ENCODE results near the gene HDDC3.
"Not testable (repeated sequence)": the region's sequence is repeated elsewhere in the genome, so short reads cannot be mapped to it uniquely, and the experiment has no call there.

The HDDC3 gene

DNA sequence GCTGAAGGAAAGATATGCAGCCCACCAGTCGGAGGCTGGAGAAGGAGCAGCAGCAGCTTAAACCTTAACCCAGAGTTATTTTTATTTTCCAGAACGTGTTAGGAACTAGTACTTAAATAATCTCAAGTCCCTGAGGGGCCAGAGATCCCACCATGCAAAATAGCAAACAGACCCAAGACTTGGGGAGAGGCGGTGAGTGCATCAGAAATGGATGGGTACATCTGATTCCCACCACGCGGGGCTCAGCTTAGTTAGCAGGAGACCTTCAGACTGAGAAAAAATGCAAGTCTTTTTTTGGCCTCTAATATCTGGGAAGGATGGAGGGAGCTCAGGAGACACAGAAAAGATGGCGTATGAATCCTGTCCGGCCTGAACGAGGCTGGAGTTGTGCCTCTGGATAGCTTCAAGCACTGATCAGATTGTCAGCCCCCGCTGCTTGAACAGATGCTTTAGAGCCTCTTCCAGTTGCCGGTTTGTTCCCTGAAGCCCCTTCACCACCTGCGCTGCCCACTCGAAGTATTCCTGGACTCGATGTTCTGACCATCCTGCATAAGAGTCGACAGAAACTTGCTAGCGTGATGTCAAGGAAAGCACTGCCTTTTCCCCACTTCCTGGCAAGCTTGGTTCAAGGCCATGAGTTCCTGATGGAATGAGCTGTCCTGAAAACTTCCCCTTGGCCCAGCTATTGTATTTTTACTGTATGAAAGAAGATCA lies 1.3 kb downstream of the HDDC3 start:
- no peak for DNase-seq (ENCODE audit: low spot score)

DNA sequence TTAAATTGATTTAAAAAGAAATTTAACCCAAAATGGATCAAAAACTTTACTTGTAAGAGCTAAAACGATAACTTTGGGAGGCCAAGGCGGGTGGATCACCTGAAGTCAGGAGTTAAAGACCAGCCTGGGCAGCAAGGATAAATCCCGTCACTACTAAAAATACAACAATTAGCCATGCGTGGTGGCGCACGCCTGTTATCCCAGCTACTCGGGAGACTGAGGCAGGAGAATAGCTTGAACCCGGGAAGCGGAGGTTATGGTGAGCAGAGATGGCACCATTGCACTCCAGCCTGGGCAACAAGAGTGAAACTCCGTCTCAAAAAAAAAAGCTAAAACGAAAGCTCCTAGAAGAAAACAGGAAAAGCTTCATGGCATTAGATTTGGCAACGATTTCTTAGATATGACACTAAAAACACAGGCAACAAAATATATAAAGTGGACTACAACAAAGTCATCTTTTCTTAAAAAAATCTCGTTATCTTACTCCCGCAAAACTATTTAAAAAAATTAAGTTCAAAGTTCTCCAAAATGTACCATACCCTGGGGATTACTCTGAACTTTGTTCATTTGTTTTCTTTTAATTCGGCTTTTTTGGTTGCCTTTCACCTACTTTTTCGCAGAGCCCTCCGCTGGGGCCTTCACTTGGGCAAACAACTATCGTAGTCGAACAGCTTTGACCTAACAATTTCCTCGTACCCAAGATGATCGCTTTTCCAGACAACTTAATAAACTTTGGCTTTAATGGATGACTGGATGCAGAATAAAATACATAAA lies 2.9 kb downstream of the HDDC3 start:
- no peak for DNase-seq (ENCODE audit: low spot score)

- not testable (repeated sequence) for DNase-seq (ENCODE audit: low spot score)
Measured at GRCh38 chr15:90928106-90928505, 4.2 kb downstream of the HDDC3 start.

GRCh38 chr15:90926766-90927165 lies 5.6 kb downstream of the HDDC3 start:
- DNase-seq (ENCODE audit: low spot score), result not testable (repeated sequence)

DNA sequence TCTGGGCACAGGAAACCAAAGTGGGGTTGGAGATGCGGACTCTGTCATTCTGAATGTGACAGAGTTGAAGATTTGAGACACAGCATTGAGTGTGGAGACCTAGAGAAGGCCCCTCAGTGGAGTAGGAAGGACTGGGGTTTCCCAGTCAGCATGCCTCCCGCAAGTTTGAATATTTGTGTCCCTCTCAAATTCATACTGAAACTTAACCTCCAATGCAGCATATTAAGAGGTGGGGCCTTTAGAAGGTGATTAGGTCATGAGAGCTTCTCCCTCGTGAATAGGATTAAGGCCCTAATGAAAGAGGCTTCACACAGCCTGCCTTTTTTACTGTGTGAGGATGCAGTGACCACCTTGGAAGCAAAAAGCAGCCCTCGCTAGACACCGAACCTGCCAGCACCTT lies 8.0 kb downstream of the HDDC3 start:
- no peak for DNase-seq (ENCODE audit: low spot score)

GRCh38 chr15:90922712-90923322 lies 9.5 kb downstream of the HDDC3 start:
- DNase-seq (ENCODE audit: low spot score), result not testable (repeated sequence)

DNA sequence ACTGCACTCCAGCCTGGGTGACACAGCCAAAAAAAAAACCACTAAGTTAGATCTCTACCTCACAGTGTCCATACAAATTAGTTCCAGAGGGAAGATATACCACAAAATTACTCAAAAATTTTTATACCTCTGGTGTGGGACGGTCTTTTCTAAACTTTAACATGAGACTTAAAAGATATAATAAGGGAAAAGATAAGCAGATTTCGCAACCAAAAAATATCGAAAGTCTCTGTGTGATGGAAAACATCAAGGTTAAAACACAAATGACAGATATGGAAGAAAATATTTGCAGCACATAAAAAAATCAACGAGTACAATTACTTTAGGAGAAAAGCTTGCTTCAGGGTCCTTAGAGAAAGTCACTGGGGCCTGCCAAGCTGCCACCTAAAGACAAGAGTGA lies 10.5 kb downstream of the HDDC3 start:
- no peak for DNase-seq (ENCODE audit: low spot score)

DNA sequence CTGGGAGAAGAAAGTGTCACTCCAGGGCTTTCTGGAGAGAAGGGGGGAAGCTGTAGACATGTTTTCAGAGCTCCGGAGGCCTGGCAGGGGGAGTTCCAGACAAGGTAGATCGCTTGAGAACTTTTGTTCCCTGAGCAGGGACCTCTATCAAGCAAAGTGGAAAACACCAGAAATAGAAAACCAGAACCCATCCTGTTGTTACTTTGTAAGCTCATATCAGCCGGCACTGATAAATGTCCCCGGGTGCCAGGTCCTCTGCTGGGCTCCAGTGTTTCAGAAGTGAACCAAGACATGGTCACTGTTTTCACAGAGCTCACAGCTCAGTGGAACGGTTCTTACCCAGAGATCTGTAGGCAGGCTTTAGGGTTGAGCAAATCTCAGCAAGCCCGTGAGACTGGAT lies 13.5 kb downstream of the HDDC3 start:
- no peak for DNase-seq (ENCODE audit: low spot score)

GRCh38 chr15:90918034-90918788 lies 14.1 kb downstream of the HDDC3 start:
- no peak for DNase-seq (ENCODE audit: low spot score)

- no peak for DNase-seq (ENCODE audit: low spot score)
Measured at GRCh38 chr15:90917569-90917968, 14.8 kb downstream of the HDDC3 start.

GRCh38 chr15:90916461-90916860 lies 15.9 kb downstream of the HDDC3 start:
- no peak for DNase-seq (ENCODE audit: low spot score)

GRCh38 chr15:90915808-90916440 lies 16.4 kb downstream of the HDDC3 start:
- DNase-seq (ENCODE audit: low spot score), result no peak

GRCh38 chr15:90915216-90915807 lies 17.0 kb downstream of the HDDC3 start:
- DNase-seq (ENCODE audit: low spot score), result no peak

DNA sequence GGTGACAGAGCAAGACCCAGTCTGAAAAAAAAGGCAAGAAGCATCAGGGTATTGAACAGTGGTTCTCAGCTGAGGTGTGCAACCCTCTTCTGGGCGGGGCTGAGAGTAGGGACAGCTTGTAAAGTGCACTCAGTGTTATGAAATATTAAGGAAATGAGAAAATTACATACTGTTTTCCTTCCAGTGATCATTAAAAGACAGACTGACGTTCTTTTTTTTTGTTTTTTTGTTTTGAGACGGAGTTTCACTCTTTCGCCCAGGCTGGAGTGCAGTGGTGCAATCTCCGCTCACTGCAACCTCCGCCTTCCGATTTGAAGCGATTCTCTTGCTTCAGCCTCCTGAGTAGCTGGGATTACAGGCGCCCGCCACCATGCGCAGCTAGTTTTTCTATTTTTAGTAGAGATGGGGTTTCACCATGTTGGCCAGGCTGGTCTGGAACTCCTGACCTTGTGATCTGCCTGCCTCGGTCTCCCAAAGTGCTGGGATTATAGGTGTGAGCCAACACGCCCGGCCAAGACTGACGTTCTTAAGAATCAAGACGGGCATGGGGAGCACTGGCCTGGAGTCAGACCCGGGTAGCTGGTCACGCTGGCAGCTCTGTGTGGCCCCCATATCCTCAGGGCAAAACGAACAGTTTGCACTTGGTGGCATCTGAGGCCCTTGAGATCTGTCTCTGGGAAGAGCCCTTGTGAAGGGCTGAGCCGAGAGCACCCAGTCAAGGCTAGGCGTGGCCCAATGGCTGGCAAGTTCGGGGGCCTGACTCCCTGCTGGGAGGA lies 17.9 kb downstream of the HDDC3 start:
- DNase-seq (ENCODE audit: low spot score), result no peak

- DNase-seq (ENCODE audit: low spot score), result no peak
Measured at GRCh38 chr15:90913398-90913944, 18.9 kb downstream of the HDDC3 start.

- DNase-seq (ENCODE audit: low spot score), result no peak
Measured at GRCh38 chr15:90912770-90913075, 19.6 kb downstream of the HDDC3 start.

DNA sequence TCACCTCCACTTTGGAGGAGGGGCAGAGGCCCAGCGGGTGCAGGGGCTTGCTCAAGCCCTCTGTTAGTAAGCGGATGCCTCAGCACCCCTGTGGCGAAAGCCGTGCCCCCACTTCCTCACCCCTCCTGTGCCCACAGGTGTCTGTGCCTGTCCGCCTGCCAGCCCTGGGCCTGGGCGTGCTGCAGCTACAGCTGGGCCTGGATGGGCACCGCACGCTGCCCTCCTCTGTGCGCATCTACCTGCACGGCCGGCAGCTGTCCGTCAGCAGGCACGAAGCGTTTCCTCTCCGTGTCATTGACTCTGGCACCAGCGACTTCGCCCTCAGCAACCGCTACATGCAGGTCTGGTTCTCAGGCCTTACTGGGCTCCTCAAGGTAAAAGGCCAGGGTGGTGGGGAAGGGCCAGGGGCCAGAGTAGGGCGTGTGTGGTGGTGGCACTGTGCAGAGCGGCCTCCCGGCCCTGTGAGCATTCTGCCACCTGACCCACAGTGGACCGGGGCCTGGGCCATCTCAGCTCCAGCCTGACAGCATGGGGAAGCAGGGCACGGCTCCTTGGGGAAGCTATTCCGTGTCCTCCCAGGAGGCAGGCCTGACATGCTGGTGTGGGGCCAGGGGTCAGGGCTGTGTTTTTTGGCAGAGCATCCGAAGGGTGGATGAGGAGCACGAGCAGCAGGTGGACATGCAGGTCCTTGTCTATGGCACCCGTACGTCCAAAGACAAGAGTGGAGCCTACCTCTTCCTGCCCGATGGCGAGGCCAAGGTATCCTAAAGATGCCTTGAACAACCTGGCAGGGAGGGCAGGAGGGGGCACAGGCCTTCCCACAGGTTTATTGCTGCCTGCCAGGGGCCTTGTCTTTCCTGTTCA lies 20.2 kb downstream of the HDDC3 start:
- DNase-seq (ENCODE audit: low spot score), result no peak

- DNase-seq (ENCODE audit: low spot score), result no peak
Measured at GRCh38 chr15:90911302-90911623, 21.1 kb downstream of the HDDC3 start.

DNA sequence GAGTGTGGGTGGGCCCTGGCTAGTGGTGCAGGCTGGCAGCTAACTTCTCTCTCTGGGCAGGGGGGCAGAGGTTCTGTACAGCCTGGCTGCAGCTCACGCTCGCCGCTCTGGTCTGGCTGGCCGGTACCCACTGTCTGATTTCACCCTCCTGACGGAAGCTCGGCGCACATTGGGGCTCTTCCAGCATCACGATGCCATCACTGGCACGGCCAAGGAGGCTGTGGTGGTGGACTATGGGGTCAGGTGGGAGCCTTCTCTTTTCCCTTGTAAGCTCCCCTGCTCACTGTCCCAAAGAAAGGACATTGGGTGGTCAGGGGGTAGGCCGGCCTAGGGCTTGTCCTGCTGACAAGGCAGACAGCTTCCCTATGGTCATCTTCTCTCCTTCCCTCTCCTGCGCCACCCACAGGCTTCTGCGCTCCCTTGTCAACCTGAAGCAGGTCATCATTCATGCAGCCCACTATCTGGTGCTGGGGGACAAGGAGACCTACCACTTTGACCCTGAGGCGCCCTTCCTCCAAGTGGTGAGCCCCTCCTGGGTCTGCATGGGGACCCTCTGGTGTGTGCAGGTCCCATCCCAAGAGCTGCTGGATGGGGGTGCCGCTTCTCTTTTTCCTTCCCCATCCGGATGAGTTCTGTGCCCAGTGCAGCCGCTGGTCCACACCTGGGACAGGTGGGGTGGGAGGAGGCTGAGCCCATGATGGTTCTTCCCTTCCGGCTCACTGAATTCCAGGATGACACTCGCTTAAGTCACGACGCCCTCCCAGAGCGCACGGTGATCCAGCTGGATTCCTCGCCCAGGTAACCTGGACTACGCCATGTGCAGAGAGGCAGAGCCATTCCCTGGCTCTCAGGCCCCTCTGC lies 21.7 kb downstream of the HDDC3 start:
- DNase-seq (ENCODE audit: low spot score), result no peak
